Measurements from ENCODE around the gene STX19. TPM values are rescaled to one million over a fixed set of nuclear protein-coding genes. Genes with fewer than 3 reads are reported as not detected.

The STX19 gene
- total and polyA plus RNA-seq, 2 of the 13 experiments (the other 11 are each of a cell fraction or from before 2014, with no cell fraction given): not detected

DNA sequence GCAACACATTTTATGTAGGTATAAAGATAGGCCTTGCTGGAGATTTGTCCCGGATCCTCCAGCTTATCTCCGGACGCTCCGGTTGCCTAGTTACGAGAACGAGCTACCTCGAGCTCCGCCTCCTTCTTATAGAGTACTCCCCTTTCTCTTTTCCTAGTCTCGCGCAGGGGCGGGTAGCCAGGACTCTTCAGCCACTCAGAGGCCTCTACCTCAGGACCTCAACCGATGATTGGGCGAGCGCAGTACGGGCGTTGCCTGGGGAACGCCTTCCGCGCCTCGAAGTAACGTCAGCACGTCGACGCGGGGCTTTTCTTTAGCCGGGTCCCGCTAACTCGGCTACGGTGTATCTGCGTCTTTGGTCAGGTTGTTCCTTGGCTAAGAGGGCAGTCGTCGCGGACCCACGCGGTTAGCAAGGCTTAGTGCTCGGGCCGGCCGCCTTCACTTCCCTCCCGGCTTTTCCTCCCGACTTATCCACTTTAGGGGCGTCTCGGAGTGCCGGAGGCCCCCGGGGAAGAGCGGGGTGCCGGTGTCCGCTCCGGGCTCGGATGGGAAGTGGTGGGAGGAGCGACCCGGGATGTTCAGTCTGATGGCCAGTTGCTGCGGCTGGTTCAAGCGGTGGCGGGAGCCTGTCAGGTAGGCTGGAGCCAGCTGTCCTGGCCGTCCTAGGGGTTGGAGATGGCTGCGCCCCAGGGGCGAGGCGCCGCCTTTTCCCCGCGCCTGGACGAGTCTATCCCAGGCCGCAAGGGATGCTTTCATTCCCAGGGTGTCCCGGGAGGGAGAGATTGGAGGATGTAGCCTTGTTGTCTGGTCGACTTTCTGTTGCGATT, 48.3 kb downstream of the STX19 start, which contains the start of gene ARL13B (continued):
- TF ChIP-seq, protein P1, sequence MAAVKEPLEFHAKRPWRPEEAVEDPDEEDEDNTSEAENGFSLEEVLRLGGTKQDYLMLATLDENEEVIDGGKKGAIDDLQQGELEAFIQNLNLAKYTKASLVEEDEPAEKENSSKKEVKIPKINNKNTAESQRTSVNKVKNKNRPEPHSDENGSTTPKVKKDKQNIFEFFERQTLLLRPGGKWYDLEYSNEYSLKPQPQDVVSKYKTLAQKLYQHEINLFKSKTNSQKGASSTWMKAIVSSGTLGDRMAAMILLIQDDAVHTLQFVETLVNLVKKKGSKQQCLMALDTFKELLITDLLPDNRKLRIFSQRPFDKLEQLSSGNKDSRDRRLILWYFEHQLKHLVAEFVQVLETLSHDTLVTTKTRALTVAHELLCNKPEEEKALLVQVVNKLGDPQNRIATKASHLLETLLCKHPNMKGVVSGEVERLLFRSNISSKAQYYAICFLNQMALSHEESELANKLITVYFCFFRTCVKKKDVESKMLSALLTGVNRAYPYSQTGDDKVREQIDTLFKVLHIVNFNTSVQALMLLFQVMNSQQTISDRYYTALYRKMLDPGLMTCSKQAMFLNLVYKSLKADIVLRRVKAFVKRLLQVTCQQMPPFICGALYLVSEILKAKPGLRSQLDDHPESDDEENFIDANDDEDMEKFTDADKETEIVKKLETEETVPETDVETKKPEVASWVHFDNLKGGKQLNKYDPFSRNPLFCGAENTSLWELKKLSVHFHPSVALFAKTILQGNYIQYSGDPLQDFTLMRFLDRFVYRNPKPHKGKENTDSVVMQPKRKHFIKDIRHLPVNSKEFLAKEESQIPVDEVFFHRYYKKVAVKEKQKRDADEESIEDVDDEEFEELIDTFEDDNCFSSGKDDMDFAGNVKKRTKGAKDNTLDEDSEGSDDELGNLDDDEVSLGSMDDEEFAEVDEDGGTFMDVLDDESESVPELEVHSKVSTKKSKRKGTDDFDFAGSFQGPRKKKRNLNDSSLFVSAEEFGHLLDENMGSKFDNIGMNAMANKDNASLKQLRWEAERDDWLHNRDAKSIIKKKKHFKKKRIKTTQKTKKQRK (IDR thresholded peaks at IDR 0.05; ENCODE audit: low read length): no peak
- TF ChIP-seq ZNF382 (CRISPR knock-in tag; IDR thresholded peaks at IDR 0.05; ENCODE audit: borderline replicate concordance): no peak
- TF ChIP-seq PAWR (CRISPR knock-in tag; IDR thresholded peaks at IDR 0.05; ENCODE audit: borderline replicate concordance): no peak
- TF ChIP-seq, protein P2, sequence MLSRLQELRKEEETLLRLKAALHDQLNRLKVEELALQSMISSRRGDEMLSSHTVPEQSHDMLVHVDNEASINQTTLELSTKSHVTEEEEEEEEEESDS (CRISPR knock-in tag; IDR thresholded peaks at IDR 0.05; ENCODE audit: borderline replicate concordance): no peak
- TF ChIP-seq ZBTB21 (CRISPR knock-in tag; IDR thresholded peaks at IDR 0.05): no peak
- TF ChIP-seq ZNF563 (CRISPR knock-in tag; IDR thresholded peaks at IDR 0.05): no peak
- TF ChIP-seq ZNF180 (CRISPR knock-in tag; IDR thresholded peaks at IDR 0.05; ENCODE audit: borderline replicate concordance, low read depth): no peak
- TF ChIP-seq, protein P3, sequence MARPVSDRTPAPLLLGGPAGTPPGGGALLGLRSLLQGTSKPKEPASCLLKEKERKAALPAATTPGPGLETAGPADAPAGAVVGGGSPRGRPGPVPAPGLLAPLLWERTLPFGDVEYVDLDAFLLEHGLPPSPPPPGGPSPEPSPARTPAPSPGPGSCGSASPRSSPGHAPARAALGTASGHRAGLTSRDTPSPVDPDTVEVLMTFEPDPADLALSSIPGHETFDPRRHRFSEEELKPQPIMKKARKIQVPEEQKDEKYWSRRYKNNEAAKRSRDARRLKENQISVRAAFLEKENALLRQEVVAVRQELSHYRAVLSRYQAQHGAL (CRISPR knock-in tag; IDR thresholded peaks at IDR 0.05; ENCODE audit: not compliant biosample characterization): no peak
- TF ChIP-seq, protein P4, sequence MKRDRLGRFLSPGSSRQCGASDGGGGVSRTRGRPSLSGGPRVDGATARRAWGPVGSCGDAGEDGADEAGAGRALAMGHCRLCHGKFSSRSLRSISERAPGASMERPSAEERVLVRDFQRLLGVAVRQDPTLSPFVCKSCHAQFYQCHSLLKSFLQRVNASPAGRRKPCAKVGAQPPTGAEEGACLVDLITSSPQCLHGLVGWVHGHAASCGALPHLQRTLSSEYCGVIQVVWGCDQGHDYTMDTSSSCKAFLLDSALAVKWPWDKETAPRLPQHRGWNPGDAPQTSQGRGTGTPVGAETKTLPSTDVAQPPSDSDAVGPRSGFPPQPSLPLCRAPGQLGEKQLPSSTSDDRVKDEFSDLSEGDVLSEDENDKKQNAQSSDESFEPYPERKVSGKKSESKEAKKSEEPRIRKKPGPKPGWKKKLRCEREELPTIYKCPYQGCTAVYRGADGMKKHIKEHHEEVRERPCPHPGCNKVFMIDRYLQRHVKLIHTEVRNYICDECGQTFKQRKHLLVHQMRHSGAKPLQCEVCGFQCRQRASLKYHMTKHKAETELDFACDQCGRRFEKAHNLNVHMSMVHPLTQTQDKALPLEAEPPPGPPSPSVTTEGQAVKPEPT (CRISPR knock-in tag; IDR thresholded peaks at IDR 0.05; ENCODE audit: low read depth): no peak; the same call in 1 of the 2 replicates
- TF ChIP-seq HOXA9 (CRISPR knock-in tag; IDR thresholded peaks at IDR 0.05; ENCODE audit: borderline replicate concordance): no peak
- no peak for TF ChIP-seq SATB2 (CRISPR knock-in tag; IDR thresholded peaks at IDR 0.05)
- peak; percentile 35; the same call in 1 of the 2 replicates for TF ChIP-seq STAT5B (CRISPR knock-in tag; IDR thresholded peaks at IDR 0.05)
- TF ChIP-seq ZNF772 (CRISPR knock-in tag; IDR thresholded peaks at IDR 0.05): peak; percentile 76; the same call in 1 of the 2 replicates
- TF ChIP-seq DR1 (CRISPR knock-in tag; IDR thresholded peaks at IDR 0.05): no peak; the same call in 1 of the 2 replicates
- TF ChIP-seq ZNF3 (CRISPR knock-in tag; IDR thresholded peaks at IDR 0.05): no peak
- TF ChIP-seq, protein P5, sequence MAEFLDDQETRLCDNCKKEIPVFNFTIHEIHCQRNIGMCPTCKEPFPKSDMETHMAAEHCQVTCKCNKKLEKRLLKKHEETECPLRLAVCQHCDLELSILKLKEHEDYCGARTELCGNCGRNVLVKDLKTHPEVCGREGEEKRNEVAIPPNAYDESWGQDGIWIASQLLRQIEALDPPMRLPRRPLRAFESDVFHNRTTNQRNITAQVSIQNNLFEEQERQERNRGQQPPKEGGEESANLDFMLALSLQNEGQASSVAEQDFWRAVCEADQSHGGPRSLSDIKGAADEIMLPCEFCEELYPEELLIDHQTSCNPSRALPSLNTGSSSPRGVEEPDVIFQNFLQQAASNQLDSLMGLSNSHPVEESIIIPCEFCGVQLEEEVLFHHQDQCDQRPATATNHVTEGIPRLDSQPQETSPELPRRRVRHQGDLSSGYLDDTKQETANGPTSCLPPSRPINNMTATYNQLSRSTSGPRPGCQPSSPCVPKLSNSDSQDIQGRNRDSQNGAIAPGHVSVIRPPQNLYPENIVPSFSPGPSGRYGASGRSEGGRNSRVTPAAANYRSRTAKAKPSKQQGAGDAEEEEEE (CRISPR knock-in tag; IDR thresholded peaks at IDR 0.05; ENCODE audit: borderline replicate concordance): no peak
- TF ChIP-seq PCBP2 (optimal IDR thresholded peaks at IDR 0.05; ENCODE audit: low read depth, low read length, poor library complexity, severe bottlenecking): no peak
- TF ChIP-seq TCF7L2 (IDR thresholded peaks at IDR 0.05; ENCODE audit: low read depth, low read length): no peak
- no peak for TF ChIP-seq ZNF749 (CRISPR knock-in tag; IDR thresholded peaks at IDR 0.05; ENCODE audit: borderline replicate concordance)
- no peak; the same call in 1 of the 2 replicates for TF ChIP-seq ZNF343 (CRISPR knock-in tag; IDR thresholded peaks at IDR 0.05)
- no peak for TF ChIP-seq KLF9 (CRISPR knock-in tag; IDR thresholded peaks at IDR 0.05; ENCODE audit: low read depth)
